H1 (cell line): ENCODE results near the gene TNP2. TPM values are rescaled to one million over a fixed set of nuclear protein-coding genes. Genes with fewer than 3 reads are reported as not detected.

Experiments used
- CTCF ChIA-PET: fragments of 300-600 bp; sonication (Branson Sonifier 250); formaldehyde crosslinking; loops from one replicate; lab custom pipeline; 2021; ENCODE audit not compliant: partially characterized antibody; lab: Charles Lee
- POLR2A ChIA-PET: fragments of 300-600 bp; sonication (Branson Sonifier 250); formaldehyde crosslinking; loops from one replicate; lab custom pipeline; 2021; ENCODE audit warnings: inconsistent platforms; ENCODE audit not compliant: partially characterized antibody; lab: Charles Lee
- DNase-seq, 2 experiments: peaks; one replicate each; pipeline versions ENCODE4 v3.0.0 to v3.0.0-alpha.2; 2010 to 2022; ENCODE audit warnings: low spot score in 2 of 2, low read depth in 1 of 2, mixed read lengths in 1 of 2
- FAIRE-seq: peaks from 2 replicates; lab custom pipeline; 2011; peaks lifted over from hg19 to GRCh38; lab: Jason Lieb, UNC
- H2AFZ ChIP-seq: 2 replicates; pipeline ENCODE4 v1.8.1; 2012; ENCODE audit warnings: low read length, inconsistent platforms
- H2AK5ac ChIP-seq: 2 replicates; pipeline ENCODE4 v1.6.1; 2013; ENCODE audit warnings: low read depth, low read length
- H2BK120ac ChIP-seq: replicated peaks from 2 replicates; pipeline ENCODE3; 2013; ENCODE audit warnings: low read depth, low read length, inconsistent platforms
- H2BK12ac ChIP-seq: 2 replicates; pipeline ENCODE4 v1.6.1; 2013; ENCODE audit warnings: low read depth, low read length
- H2BK15ac ChIP-seq: 2 replicates; pipeline ENCODE4 v1.6.1; 2013; ENCODE audit warnings: low read length
- H2BK20ac ChIP-seq: 2 replicates; pipeline ENCODE4 v1.6.1; 2013; ENCODE audit warnings: low read length
- H2BK5ac ChIP-seq: 2 replicates; pipeline ENCODE4 v1.6.1; 2013; ENCODE audit warnings: low read depth, low read length
- H3K14ac ChIP-seq: 2 replicates; pipeline ENCODE4 v1.6.1; 2013; ENCODE audit warnings: inconsistent platforms; ENCODE audit not compliant: insufficient read length
- H3K18ac ChIP-seq: 2 replicates; pipeline ENCODE4 v1.6.1; 2013; ENCODE audit warnings: low read length; ENCODE audit errors: extremely low read depth
- H3K23ac ChIP-seq: 2 replicates; pipeline ENCODE4 v1.6.1; 2013; ENCODE audit warnings: inconsistent platforms; ENCODE audit not compliant: insufficient read length
- H3K23me2 ChIP-seq: 2 replicates; pipeline ENCODE4 v1.6.1; 2013; ENCODE audit warnings: low read depth, low read length
- H3K27ac ChIP-seq: 2 replicates; pipeline ENCODE4 v1.6.1; 2011; ENCODE audit warnings: low read depth, low read length, inconsistent platforms
- H3K27me3 ChIP-seq, 4 experiments: replicated peaks in 1 of 4; 1 replicate in 1 of 4; 2 replicates in 3 of 4; pipeline versions ENCODE4 v1.6.1 to v1.8.1; 2011 to 2013; ENCODE audit warnings: low read length in 3 of 4, mild to moderate bottlenecking in 3 of 4, inconsistent platforms in 2 of 4, mixed read lengths in 2 of 4, moderate library complexity in 1 of 4; ENCODE audit not compliant: control insufficient read depth in 3 of 4, insufficient read depth in 3 of 4; ENCODE audit errors: extremely low read depth in 1 of 4
- H3K36me3 ChIP-seq, 4 experiments: 2 replicates each; pipeline versions ENCODE4 v1.6.1 to v1.8.1; 2011 to 2013; ENCODE audit warnings: mild to moderate bottlenecking in 4 of 4, low read length in 3 of 4, moderate library complexity in 2 of 4, control low read depth in 1 of 4, inconsistent platforms in 1 of 4; ENCODE audit not compliant: insufficient read depth in 4 of 4, control insufficient read depth in 2 of 4
- H3K4ac ChIP-seq: replicated peaks from 2 replicates; pipeline ENCODE3; 2013; ENCODE audit warnings: low read length, low read depth, mixed read lengths, inconsistent platforms; ENCODE audit not compliant: insufficient read length
- H3K4me1 ChIP-seq, 4 experiments: replicated peaks in 1 of 4; 1 replicate in 1 of 4; 2 replicates in 3 of 4; pipeline versions ENCODE4 v1.6.1 to v1.8.1; 2011 to 2013; ENCODE audit warnings: low read length in 3 of 4, inconsistent platforms in 2 of 4, mixed read lengths in 1 of 4; ENCODE audit not compliant: insufficient read depth in 4 of 4, control insufficient read depth in 3 of 4
- H3K4me2 ChIP-seq, 2 experiments: 2 replicates each; pipeline versions ENCODE4 v1.6.1 to v1.8.1; 2011 to 2013; ENCODE audit warnings: low read depth in 2 of 2, low read length in 2 of 2, control low read depth in 1 of 2, inconsistent platforms in 1 of 2, mild to moderate bottlenecking in 1 of 2; ENCODE audit not compliant: insufficient read depth in 1 of 2
- H3K4me3 ChIP-seq, 4 experiments: fragments of 200-600, 300-600 bp in 1 of 4; sonication (generic), shearing (Covaris generic), sonication (Bioruptor Twin) in 1 of 4; 2 replicates each; pipeline versions ENCODE4 v1.5.1 to v1.8.1; 2011 to 2016; ENCODE audit warnings: low read length in 4 of 4, low read depth in 3 of 4, control low read depth in 2 of 4, inconsistent platforms in 2 of 4, mild to moderate bottlenecking in 2 of 4, mixed read lengths in 1 of 4, moderate library complexity in 1 of 4; ENCODE audit not compliant: insufficient read depth in 2 of 4; ENCODE audit errors: extremely low read depth in 1 of 4
- H3K56ac ChIP-seq: replicated peaks from 2 replicates; pipeline ENCODE3; 2013; ENCODE audit warnings: low read depth, mild to moderate bottlenecking, mixed read lengths, low read length, inconsistent platforms; ENCODE audit not compliant: insufficient read length
- H3K79me1 ChIP-seq: 2 replicates; pipeline ENCODE4 v1.6.1; 2013; ENCODE audit warnings: low read depth, low read length, control low read depth
- H3K79me2 ChIP-seq, 2 experiments: 2 replicates each; pipeline versions ENCODE4 v1.6.1 to v1.8.1; 2012 to 2013; ENCODE audit warnings: low read length in 2 of 2, mild to moderate bottlenecking in 2 of 2, inconsistent platforms in 1 of 2; ENCODE audit not compliant: insufficient read depth in 2 of 2, control insufficient read depth in 1 of 2
- H3K9ac ChIP-seq, 4 experiments: replicated peaks in 1 of 4; 1 replicate in 1 of 4; 2 replicates in 3 of 4; pipeline versions ENCODE4 v1.6.1 to v1.8.1; 2011 to 2013; ENCODE audit warnings: low read depth in 3 of 4, low read length in 3 of 4, control low read depth in 2 of 4, mild to moderate bottlenecking in 2 of 4, moderate library complexity in 2 of 4, inconsistent platforms in 1 of 4; ENCODE audit errors: extremely low read depth in 1 of 4
- H3K9me3 ChIP-seq, 2 experiments: 2 replicates each; pipeline versions ENCODE4 v1.6.1 to v1.8.1; 2012 to 2013; ENCODE audit warnings: mild to moderate bottlenecking in 2 of 2, moderate library complexity in 2 of 2, control low read depth in 1 of 2, inconsistent platforms in 1 of 2, low read depth in 1 of 2, low read length in 1 of 2, mixed read lengths in 1 of 2; ENCODE audit not compliant: insufficient read depth in 2 of 2
- H4K20me1 ChIP-seq, 2 experiments: replicated peaks in 1 of 2; 2 replicates each; pipeline versions ENCODE3 to v1.8.1; 2011 to 2013; ENCODE audit warnings: inconsistent platforms in 2 of 2, low read length in 2 of 2, mild to moderate bottlenecking in 1 of 2; ENCODE audit not compliant: insufficient read depth in 2 of 2, control insufficient read depth in 1 of 2
- H4K5ac ChIP-seq: 2 replicates; pipeline ENCODE4 v1.6.1; 2013; ENCODE audit warnings: low read length, low read depth, mixed read lengths, inconsistent platforms; ENCODE audit not compliant: insufficient read length
- H4K8ac ChIP-seq: 2 replicates; pipeline ENCODE4 v1.8.0; 2013; ENCODE audit warnings: mild to moderate bottlenecking, moderate library complexity, low read length, inconsistent platforms; ENCODE audit not compliant: insufficient read depth; ENCODE audit errors: extremely low read depth
- H4K91ac ChIP-seq: replicated peaks from 2 replicates; pipeline ENCODE3; 2013; ENCODE audit warnings: low read length, mixed read lengths, inconsistent platforms; ENCODE audit not compliant: insufficient read length
- KDM1A ChIP-seq: fragments of 200-600, 300-600 bp; sonication (generic); IDR thresholded peaks from 2 replicates; pipeline ENCODE4 v1.7.1; 2016; ENCODE audit warnings: mild to moderate bottlenecking, low read length, borderline replicate concordance
- SIRT6 ChIP-seq: IDR thresholded peaks from one replicate; pipeline ENCODE4 v1.7.1; 2012; ENCODE audit warnings: low read length, inconsistent platforms
- WGBS, 2 experiments: shearing (Covaris generic) in 1 of 2; methylation state at CpG; one replicate each; pipeline versions ENCODE4 v1.1.6 to v1.1.7; 2013 to 2015; ENCODE audit warnings: low lambda C conversion rate in 2 of 2, mixed read lengths in 2 of 2, inconsistent platforms in 1 of 2, low coverage in 1 of 2, missing lambda C conversion rate in 1 of 2; ENCODE audit not compliant: insufficient replicate concordance in 2 of 2, insufficient coverage in 1 of 2, insufficient read length in 1 of 2; ENCODE audit errors: extremely low coverage in 1 of 2, missing lambda C conversion rate in 1 of 2; 5-methylcytosine and 5-hydroxymethylcytosine counted together
- polyA plus RNA-seq, 7 experiments: library from polyadenylated mRNA; depleted of rRNA in 3 of 7; stranded (reverse) in 5 of 7; unstranded in 2 of 7; fragments of >200 nt in 5 of 7; fragments of 200-250 nt in 2 of 7; gene quantifications; 1 replicate in 5 of 7; 2 replicates in 1 of 7; 4 replicates in 1 of 7; pipeline versions ENCODE4 v1.2.1 to v1.2.3, GENCODE V29; 2011 to 2013; ENCODE audit warnings: missing spikeins in 2 of 7, mixed read lengths in 2 of 7
- total RNA-seq: library from RNA; stranded (reverse); fragmentation: NEBNext Ultra II Directional; extraction: Animal tissue kit (Norgen Biotek cat#: 25700); gene quantifications from 2 replicates; pipeline ENCODE4 v1.2.1, GENCODE V29; 2021

TNP2 gene
- total and polyA plus RNA-seq, 2 of the 8 experiments (the other 6 are each of a cell fraction or from before 2014, with no cell fraction given): not detected

- H3K18ac ChIP-seq: peak overlapping the region; percentile 78
- no peak overlapping the region for H3K56ac ChIP-seq
- H2BK20ac ChIP-seq: peak overlapping the region; percentile 93
- POLR2A ChIA-PET: interaction anchor here (0.9 to 4.6 kb wide), 8 partner anchors 10 to 88 kb away, joined by 3 to 25 read pairs (median 4); partner anchors contain the start of gene SOCS1
- H3K4me1 ChIP-seq: peaks cover 15 to 24% (median 16%) of the 10 kb centered on the region in 4 experiments
- peak; percentile 91 for TF ChIP-seq KDM1A
- TF ChIP-seq SIRT6: no peak
- H2BK12ac ChIP-seq: peak overlapping the region; percentile 84
- H3K27me3 ChIP-seq: no peaks in the 10 kb centered on the region
- peak overlapping the region; percentile 25 for H2BK120ac ChIP-seq
- no peaks in the 10 kb centered on the region for H3K36me3 ChIP-seq
- H3K79me2 ChIP-seq: no peaks in the 10 kb centered on the region
- peak overlapping the region; percentile 79 for H3K4ac ChIP-seq
- no peak overlapping the region for H3K4me3 ChIP-seq
- H4K20me1 ChIP-seq: no peaks in the 10 kb centered on the region
- peak overlapping the region; percentile 13; the same call in 1 of the 2 replicates for H2BK5ac ChIP-seq
- H3K14ac ChIP-seq: no peak overlapping the region
- WGBS, 2 experiments: 96% methylated on average over 8 of the region's 8 CpGs; no CpG with 5 or more reads in 1 of the 2 experiments
- no peak overlapping the region for H4K5ac ChIP-seq
- peak overlapping the region; percentile 98; the same call in 1 of the 2 replicates for H2BK15ac ChIP-seq
- no peak overlapping the region for H3K23ac ChIP-seq
- peak overlapping the region; percentile 76; the same call in 1 of the 2 replicates for H2AK5ac ChIP-seq
- DNase-seq (no peak), FAIRE-seq (no peak)
- no peak overlapping the region for H2AFZ ChIP-seq
- H4K8ac ChIP-seq: no peak overlapping the region; the same call in 1 of the 2 replicates
- no peak overlapping the region for H3K9ac ChIP-seq
- CTCF ChIA-PET: interaction anchor here (1.0 to 2.8 kb wide), 7 partner anchors 11 to 123 kb away, joined by 3 to 10 read pairs (median 4); no protein-coding TSS in a partner anchor
- no peaks in the 10 kb centered on the region for H3K79me1 ChIP-seq
- no peaks in the 10 kb centered on the region for H3K9me3 ChIP-seq
- no peak overlapping the region for H3K4me2 ChIP-seq
- peak overlapping the region; percentile 77 for H4K91ac ChIP-seq
- H3K27ac ChIP-seq: no peak overlapping the region
- peaks cover 8% of the 10 kb centered on the region for H3K23me2 ChIP-seq
Measured at GRCh38 chr16:11318817-11319216, 49.7 kb upstream of the TNP2 start.
